ENCODE measurements around the gene ENTREP3.
"Not testable (repeated sequence)": the region's sequence is repeated elsewhere in the genome, so short reads cannot be mapped to it uniquely, and the experiment has no call there.

ENTREP3 gene

GRCh38 chr1:155251566-155251965 lies 3.7 kb downstream of the ENTREP3 start:
- no peak for DNase-seq (ENCODE audit: low spot score)

DNA sequence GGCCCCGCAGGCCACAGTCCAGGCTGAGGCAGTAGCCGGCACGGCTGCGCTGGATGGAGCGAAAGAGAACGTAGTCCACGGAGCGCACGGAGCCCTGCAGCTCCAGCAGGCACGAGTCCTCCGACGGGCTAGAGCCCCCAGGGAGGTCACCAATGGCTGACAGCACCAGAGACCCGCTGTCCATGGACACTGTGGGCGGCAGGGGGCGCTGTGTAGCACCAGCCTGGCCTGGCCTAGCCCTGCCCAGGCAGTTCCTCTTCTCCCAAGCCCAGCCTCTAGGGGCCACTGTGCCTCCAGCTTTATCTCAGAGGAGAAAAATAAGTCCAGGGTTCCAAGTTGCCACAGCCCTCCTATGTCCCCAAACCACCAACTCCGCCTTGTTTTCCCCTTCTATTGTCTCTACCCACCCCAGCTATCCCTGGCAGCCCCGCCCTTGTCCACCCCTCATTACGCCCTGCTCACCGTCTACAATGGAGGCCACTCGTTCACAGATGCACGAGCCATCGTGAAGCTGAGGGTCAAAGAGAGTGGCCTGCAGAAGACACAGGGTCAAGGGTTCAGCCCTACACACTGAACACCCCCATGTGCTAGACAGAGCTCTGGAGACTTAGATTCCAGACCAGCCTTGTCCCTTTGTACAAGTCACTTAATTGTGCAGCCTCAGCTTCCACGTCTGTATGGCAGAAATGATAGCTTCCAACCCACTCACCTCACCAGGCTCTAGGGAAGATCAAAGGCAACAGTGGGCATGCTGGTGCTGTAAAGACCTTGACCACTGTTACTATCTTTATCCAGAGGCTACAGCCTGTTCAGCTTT lies 4.4 kb downstream of the ENTREP3 start:
- peak; percentile 95 for DNase-seq (ENCODE audit: low spot score)

GRCh38 chr1:155250246-155250632 lies 5.0 kb downstream of the ENTREP3 start:
- DNase-seq (ENCODE audit: low spot score), result no peak

- DNase-seq (ENCODE audit: low spot score), result no peak
Measured at GRCh38 chr1:155247667-155248553, 7.4 kb downstream of the ENTREP3 start.

DNA sequence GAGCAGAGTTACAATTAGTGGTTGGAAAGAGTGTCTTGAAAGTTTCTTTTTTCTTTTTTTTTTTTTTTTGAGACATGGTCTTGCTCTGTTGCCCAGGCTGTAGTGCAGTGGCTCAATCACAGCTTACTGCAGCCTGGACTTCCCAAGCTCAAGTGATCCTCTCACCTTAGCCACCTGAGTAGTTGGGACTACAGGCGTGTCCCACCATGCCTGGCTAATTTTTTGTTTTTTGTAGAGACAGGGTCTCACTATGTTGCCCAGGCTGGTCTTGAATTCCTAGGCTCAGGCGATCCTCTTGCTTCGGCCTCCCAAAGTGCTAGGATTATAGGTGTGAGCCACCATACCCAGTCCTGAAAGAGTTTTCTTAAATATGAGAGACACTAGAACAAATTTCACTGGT lies 8.5 kb downstream of the ENTREP3 start:
- DNase-seq (ENCODE audit: low spot score), result not testable (repeated sequence)

GRCh38 chr1:155245163-155245524 lies 10.1 kb downstream of the ENTREP3 start:
- DNase-seq (ENCODE audit: low spot score), result no peak

DNA sequence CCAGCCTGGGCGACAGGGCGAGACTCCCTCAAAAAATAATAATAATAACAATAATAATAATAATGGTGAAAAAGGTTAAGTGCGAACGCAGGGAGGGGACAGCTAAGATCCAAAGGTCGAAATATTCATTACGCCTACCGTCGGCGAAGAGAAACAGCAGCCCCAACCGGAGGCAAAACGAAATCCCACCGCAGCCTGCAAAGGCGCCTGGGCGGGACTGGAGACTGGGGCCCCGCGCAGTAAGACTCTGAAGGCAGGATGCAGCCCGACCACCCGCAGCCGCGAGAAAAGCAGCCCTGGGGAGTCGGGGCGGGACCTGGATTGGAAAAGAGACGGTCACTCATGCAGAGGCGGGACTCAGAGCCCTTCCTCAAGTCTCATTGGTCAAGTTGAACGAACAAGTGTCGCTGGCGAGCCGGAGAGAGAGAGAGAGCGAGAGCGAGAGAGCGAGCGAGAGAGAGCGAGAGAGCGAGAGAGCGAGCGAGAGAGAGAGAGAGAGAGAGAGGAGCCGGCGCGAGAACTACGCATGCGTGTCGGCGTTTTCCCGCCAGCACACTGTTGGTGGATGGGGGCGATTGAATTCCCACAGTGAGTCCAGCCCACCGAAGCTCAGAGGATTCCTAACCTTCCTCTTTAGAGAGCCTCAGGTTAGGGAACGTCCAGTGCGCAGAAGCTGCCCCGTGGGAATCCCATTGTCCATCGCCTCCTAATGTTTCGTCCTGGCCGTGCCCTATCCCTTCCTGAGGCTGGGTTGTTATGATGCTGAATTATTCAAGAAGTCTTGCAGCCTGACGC lies 10.7 kb downstream of the ENTREP3 start:
- DNase-seq (ENCODE audit: low spot score), result peak; percentile 94

GRCh38 chr1:155242805-155243358 lies 12.4 kb downstream of the ENTREP3 start:
- no peak for DNase-seq (ENCODE audit: low spot score)

DNA sequence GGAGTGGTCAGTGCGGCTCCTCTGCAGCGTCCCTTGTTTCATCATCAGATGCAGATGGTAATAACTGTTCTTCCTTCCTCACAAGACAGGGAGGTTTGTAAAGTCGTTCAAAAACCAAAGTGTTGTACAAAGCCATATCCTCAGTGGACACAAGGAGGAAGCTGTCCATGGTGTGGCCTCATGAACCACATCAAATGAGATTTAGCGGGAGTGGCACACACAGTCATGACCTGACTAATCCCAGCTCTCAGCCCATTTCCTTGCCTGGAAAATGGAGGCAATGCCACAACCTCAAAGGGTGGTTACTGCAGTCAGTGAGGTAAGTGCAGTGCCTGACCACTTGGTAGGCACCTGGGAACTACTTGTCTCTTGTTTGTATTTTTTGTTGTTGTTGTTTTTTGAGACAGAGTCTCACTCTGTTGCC lies 13.4 kb downstream of the ENTREP3 start:
- no peak for DNase-seq (ENCODE audit: low spot score)

DNA sequence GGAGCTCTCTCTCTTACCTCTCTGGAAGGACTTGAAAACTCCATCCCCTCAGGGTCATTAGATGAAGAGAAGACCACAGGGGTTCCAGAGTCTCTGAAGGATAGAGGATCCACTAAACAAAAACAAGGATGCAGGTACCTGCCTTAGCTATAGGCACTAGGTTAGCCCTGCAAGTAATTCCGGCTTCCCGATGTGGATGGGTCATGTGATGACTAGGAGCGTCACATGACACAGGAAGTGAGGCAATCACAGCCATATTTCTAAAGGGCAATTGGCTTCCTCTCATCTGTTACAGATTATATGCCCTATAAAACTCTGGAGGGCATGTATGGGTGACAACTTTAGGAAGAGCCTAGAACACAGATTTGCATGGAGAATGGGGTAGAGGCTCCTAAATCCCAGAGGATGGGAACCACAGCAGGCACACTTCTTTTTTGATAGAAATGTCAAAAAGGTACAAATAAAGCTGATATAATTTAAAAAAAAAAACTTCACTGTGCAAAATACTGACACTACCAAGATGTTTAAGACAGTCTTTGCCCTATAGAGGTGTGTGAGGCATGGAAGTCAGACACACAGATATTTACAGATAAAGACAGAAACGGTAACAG lies 14.1 kb downstream of the ENTREP3 start:
- DNase-seq (ENCODE audit: low spot score), result peak; percentile 79

DNA sequence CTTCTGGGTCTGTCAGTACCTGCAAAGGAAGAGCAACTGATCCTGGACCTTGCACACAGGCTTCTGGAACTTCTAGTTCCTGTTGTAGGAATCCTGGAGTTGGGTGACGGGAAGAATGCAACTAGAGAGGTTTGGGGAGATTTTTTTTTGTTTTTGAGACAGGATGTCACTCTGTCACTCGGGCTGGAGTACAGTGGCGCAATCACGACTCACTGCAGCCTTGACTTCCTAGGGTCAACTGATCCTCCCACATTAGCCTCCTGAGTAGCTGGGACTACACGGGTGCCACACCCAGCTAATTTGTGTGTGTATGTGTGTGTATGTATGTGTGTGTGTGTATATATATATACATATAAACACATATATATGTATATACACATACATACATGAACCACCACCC lies 18.8 kb downstream of the ENTREP3 start:
- DNase-seq (ENCODE audit: low spot score), result no peak

DNA sequence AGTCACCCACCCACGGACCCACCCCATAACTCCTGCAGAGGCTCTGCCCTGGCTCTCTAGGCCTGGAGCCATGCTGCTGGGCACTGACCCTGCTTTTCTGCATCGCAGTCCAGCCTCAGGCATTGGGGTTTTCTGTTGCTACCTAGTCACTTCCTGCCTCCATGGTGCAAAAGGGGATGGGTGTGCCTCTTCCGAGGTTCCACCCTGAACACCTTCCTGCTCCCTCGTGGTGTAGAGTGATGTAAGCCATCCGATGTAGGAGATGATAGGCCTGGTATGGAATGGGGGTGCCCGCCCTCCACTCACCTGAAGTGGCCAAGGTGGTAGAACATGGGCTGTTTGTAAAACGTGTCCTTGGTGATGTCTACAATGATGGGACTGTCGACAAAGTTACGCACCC lies 19.9 kb downstream of the ENTREP3 start:
- not testable (repeated sequence) for DNase-seq (ENCODE audit: low spot score)

DNA sequence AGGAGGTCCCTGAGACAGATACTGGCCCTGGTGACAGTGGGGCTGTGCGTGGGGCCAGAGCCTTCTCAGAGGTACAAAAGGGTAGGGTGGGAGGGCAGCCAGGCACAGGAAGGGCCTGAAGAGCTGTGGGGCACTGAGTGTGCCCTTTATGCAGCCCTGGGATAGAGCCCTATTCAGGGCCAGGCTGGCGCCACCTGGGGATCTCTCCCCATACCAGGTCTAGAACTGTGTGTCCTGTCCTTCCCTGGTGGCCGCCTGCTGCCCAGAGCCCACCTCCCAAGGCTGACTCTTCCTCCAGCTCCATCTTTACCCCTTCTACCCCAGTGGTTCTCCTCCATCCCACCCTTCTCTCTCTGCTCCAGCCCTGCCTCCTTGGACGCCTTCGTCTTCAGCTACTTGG lies 21.8 kb downstream of the ENTREP3 start:
- DNase-seq (ENCODE audit: low spot score), result not testable (repeated sequence)

DNA sequence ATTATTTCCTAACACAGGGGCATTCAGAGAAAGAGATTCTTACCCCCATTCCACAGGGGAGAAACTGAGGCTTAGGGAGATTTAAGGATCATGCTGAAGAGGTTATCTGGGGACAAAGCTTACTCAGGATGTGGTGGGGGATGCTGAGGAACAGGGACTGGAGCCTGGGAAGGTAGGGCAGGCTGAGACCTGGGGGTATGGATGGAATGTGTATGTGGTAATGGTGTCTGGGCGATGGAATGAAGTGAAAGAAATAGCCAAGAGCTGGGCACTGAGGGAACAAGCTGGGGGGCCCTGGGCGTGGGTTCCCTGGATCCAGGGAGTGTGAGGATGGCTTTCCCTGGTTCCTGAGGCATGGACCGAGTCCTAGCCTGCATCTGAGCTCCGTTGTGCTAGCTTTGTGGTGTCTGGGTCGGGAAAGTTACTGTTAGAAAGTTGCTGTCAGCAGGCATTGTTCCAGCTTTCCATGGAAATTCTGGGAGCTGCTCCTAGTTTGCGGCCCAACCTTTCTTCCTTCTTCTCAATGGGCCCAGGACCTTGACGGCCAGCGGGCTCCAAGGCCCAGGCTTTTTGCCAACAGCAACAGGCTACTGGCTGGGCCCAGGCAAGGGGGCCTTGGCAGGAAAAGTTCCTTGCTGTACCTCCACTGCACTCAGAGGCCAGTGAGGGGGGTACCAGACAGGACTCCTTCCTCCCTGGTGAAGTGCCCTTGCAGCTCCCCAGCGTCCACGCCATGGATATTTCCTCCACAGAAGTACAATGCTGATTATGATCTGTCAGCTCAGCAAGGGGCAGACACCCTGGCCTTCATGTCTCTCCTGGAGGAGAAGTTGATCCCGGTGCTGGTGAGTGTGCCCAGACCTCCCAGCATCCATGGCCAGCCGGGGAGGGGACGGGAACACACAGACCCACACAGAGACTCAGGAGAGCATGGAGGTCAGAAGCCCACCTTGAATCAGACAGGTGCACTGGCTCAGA lies 23.0 kb downstream of the ENTREP3 start:
- peak; percentile 16 for DNase-seq (ENCODE audit: low spot score)

DNA sequence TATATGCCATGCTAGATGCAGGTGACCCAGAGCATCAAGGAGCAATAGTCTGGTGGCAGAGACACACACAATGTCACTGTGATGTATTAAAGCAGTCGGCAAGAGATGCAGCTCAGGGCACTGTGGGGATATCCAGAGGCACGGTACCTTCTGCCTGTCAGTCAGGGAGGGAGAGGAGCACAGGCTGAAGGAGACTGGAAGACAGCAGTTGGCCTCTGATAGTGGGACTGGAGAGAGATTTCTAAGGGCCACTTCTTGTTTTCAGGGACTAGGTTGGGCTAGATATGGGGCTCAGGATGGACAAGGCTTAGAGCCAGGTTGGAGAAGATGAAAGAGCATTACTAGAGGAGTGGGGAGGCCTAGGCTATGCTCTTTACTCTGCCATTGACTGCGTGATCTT lies 24.0 kb downstream of the ENTREP3 start:
- not testable (repeated sequence) for DNase-seq (ENCODE audit: low spot score)

DNA sequence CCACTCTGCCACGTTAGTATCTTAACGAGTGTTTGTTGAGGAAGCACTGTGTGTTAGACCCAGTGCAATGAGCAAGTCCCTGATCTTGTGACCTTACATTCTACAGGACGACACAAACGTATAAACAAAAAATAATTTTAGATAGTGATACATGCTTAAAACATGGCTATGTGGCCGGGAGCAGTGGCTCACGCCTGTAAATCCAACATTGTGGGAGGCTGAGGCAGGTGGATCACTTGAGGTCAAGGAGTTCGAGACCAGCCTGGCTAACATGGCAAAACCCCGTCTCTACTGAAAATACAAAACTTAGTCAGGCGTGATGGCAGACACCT lies 27.2 kb downstream of the ENTREP3 start:
- no peak for DNase-seq (ENCODE audit: low spot score)

- DNase-seq (ENCODE audit: low spot score), result peak; percentile 99
Measured at GRCh38 chr1:155227261-155228095, 27.8 kb downstream of the ENTREP3 start.

DNA sequence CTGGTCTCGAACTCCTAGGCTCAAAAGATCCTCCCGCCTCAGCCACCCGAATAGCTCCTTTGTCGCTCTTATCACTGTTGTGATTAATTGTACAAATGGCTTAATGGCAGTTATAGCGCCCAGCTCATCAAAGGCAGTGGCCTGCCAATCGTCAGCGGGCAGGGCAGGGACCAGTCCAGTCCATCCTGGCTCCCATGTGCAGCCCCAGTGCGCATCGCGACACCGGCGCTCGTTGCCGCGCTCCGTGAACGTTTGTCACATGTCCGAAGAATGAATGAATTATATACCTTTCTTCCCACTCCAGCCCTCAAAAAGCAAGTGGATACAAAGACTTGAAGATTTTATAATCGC lies 28.4 kb downstream of the ENTREP3 start:
- peak; percentile 37 for DNase-seq (ENCODE audit: low spot score)

GRCh38 chr1:155226188-155226909 lies 28.9 kb downstream of the ENTREP3 start:
- peak; percentile 69 for DNase-seq (ENCODE audit: low spot score)

All from GM03348 (cell line).